Osteocyte (in vitro differentiated cells): ENCODE results near the gene OGA. TPM values are rescaled to one million over a fixed set of nuclear protein-coding genes. Genes with fewer than 3 reads are reported as not detected.

Experiments
- DNase-seq: peaks from one replicate; pipeline ENCODE4 v3.0.0; 2021; ENCODE audit warnings: mixed read lengths; ENCODE audit not compliant: unreplicated experiment; ENCODE audit errors: extremely low spot score
- H3K27ac Mint-ChIP-seq: one replicate; pipeline ENCODE4 v1.8.0; 2021; ENCODE audit warnings: mild to moderate bottlenecking, mixed read lengths; ENCODE audit not compliant: unreplicated experiment
- H3K27me3 Mint-ChIP-seq: one replicate; pipeline ENCODE4 v1.8.0; 2021; ENCODE audit warnings: mixed read lengths; ENCODE audit not compliant: unreplicated experiment
- H3K36me3 Mint-ChIP-seq: one replicate; pipeline ENCODE4 v1.8.0; 2021; ENCODE audit warnings: mixed read lengths; ENCODE audit not compliant: unreplicated experiment
- H3K4me1 Mint-ChIP-seq: one replicate; pipeline ENCODE4 v1.8.0; 2021; ENCODE audit warnings: mixed read lengths; ENCODE audit not compliant: unreplicated experiment
- H3K4me3 Mint-ChIP-seq: one replicate; pipeline ENCODE4 v1.8.0; 2021; ENCODE audit warnings: mild to moderate bottlenecking, moderate library complexity, mixed read lengths; ENCODE audit not compliant: unreplicated experiment
- H3K9me3 Mint-ChIP-seq: one replicate; pipeline ENCODE4 v1.8.0; 2021; ENCODE audit warnings: mixed read lengths; ENCODE audit not compliant: unreplicated experiment
- total RNA-seq: library from RNA; stranded (reverse); gene quantifications from 2 replicates; pipeline ENCODE4 v1.2.1, GENCODE V29; 2021
- TF ChIP-seq, protein P1 (sequence below): fragments of 200-600 bp; sonication (generic); IDR thresholded peaks from 2 replicates; pipeline ENCODE4 v1.5.0; 2021; ENCODE audit warnings: antibody characterized with exemption, mild to moderate bottlenecking, moderate library complexity

OGA gene
- total RNA-seq, 1 donor from 2014 or later: 113 TPM

DNA sequence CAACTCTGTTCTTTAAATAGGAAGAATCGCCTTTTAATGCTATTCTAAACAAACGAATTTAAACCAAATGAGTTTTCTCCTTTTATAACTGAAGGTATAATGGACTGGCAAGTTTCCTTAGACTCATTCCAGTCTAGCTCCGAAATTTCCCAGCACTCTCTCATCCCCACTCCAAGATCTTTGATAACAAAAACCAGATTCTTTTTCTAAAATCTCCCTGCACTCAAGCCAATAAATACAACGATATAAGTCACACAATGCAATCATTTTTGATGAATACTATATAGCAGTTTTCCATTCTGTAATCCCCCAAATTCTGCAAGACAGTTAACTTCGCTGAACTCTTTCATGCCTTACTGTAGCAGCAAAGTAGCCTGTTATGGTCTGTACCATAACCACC is 1.9 kb downstream of the OGA start:
- peaks cover 17% of the 10 kb centered on the region for H3K36me3 Mint-ChIP-seq

DNA sequence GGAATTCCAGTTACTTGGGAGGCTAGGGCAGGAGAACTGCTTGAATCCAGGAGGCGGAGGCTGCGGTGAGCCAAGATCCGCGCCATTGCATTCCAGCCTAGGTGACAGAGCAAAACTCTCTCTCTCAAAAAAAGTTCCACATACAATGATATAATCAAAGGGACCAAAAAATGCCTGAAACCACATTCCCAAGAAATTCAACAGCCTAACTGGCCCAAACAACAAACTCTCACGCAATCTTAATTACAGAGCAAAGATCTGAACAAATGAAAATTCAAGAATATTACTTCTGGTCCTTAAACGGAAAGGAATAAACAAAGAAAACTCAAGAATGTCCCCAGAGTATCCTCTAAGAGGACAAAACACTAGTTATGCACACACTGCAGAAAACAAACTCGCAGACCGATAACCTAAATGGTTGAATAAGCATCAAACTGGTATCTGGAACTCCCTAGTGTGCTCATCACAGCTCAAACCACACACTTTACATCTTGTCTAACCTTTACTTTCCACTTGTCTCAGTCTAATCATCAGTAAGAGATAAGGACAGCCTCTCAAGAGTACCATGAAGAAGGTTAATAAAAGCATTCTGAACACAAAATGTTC is 3.7 kb downstream of the OGA start:
- TF ChIP-seq, protein P1, sequence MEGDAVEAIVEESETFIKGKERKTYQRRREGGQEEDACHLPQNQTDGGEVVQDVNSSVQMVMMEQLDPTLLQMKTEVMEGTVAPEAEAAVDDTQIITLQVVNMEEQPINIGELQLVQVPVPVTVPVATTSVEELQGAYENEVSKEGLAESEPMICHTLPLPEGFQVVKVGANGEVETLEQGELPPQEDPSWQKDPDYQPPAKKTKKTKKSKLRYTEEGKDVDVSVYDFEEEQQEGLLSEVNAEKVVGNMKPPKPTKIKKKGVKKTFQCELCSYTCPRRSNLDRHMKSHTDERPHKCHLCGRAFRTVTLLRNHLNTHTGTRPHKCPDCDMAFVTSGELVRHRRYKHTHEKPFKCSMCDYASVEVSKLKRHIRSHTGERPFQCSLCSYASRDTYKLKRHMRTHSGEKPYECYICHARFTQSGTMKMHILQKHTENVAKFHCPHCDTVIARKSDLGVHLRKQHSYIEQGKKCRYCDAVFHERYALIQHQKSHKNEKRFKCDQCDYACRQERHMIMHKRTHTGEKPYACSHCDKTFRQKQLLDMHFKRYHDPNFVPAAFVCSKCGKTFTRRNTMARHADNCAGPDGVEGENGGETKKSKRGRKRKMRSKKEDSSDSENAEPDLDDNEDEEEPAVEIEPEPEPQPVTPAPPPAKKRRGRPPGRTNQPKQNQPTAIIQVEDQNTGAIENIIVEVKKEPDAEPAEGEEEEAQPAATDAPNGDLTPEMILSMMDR: no peak
- H3K4me3 Mint-ChIP-seq: peak overlapping the region; percentile 93
- peak overlapping the region; percentile 33 for H3K27ac Mint-ChIP-seq
- DNase-seq: peak; percentile 25
- H3K36me3 Mint-ChIP-seq: peaks cover 24% of the 10 kb centered on the region
- peaks cover 39% of the 10 kb centered on the region for H3K4me1 Mint-ChIP-seq
- H3K27me3 Mint-ChIP-seq: no peaks in the 10 kb centered on the region
- H3K9me3 Mint-ChIP-seq: no peaks in the 10 kb centered on the region

More for the DNA sequence above, 1.9 kb downstream of the OGA start:
- H3K4me1 Mint-ChIP-seq: peaks cover 39% of the 10 kb centered on the region
- no peaks in the 10 kb centered on the region for H3K27me3 Mint-ChIP-seq
- TF ChIP-seq, protein P1: no peak
- H3K4me3 Mint-ChIP-seq: peak overlapping the region; percentile 93
- H3K27ac Mint-ChIP-seq: peak overlapping the region; percentile 99
- no peak for DNase-seq
- H3K9me3 Mint-ChIP-seq: no peaks in the 10 kb centered on the region

DNA sequence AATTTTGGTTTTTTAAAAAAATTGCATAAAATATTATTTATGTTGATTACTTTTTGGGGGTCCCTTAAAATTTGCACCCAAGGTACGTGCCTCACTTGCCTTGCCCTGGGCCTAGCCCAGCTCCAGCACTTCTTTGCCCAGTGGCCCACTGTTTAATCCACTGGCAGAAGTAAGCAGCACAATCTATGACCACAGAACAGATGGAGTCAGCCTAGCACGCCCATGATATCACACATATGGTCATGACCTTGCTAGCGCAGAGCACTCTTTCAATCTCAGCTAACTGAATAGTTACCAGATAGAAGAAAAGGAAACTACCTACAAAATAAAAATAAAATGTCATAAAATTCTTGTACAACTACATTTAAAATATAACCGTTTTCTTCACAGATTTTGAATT is 5.6 kb downstream of the OGA start:
- Mint-ChIP-seq H3K4me1 (peaks cover 31% of the 10 kb centered on the region), H3K4me3 (no peak overlapping the region), H3K36me3 (peaks cover 35% of the 10 kb centered on the region), H3K9me3 (no peaks in the 10 kb centered on the region), H3K27ac (no peak overlapping the region), H3K27me3 (no peaks in the 10 kb centered on the region)
- TF ChIP-seq, protein P1: no peak
- DNase-seq: peak; percentile 42

DNA sequence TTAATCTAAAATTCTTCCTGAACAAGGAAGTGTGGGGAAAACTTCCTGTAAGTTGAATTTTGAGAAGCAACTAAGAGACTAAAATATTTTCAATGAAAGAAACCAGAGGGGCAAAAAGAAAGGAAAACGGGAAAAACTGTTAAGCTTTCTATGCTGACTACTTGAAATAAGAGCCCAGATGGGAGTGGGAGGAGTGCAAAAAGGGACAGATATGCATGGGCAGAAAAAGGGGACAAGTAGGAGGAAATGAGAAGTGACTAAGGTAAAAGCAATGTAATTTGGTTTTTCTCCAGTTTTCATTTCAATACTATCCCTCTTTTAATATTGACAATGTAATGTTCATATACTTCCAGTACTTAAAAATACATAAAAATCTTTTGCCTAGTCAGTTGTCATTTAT is 11.1 kb downstream of the OGA start:
- H3K36me3 Mint-ChIP-seq: peaks cover 52% of the 10 kb centered on the region
- DNase-seq: no peak
- TF ChIP-seq, protein P1: no peak
- H3K4me3 Mint-ChIP-seq: no peak overlapping the region
- H3K27me3 Mint-ChIP-seq: no peaks in the 10 kb centered on the region
- H3K9me3 Mint-ChIP-seq: no peaks in the 10 kb centered on the region
- H3K4me1 Mint-ChIP-seq: peaks cover 4% of the 10 kb centered on the region
- H3K27ac Mint-ChIP-seq: no peak overlapping the region

DNA sequence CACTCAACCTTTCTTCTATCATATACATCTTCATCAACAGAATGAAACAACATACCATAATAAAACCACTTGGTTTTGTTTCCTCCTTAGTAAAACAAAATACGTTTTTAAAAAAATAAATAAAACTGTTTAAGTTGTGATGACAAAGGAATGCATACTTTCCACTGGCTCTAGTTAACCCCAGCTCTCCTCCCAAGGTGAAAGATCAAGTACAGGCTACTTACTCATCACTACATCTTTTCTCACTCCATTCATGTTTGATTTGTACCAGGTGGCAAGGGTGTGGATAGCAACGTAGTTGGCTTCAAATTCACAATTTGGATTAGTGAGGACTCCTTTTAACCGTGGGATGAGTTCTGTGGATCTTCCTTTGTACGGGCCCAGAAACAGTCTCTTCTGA is 14.7 kb downstream of the OGA start:
- H3K4me1 Mint-ChIP-seq: peaks cover 6% of the 10 kb centered on the region
- no peaks in the 10 kb centered on the region for H3K9me3 Mint-ChIP-seq
- no peak for DNase-seq
- H3K36me3 Mint-ChIP-seq: peaks cover 58% of the 10 kb centered on the region
- TF ChIP-seq, protein P1: no peak
- no peak overlapping the region for H3K27ac Mint-ChIP-seq
- no peak overlapping the region for H3K4me3 Mint-ChIP-seq
- no peaks in the 10 kb centered on the region for H3K27me3 Mint-ChIP-seq
